Thoracic aorta (tissue), 2 donors: Measurements from ENCODE around the gene IGLL5. TPM values are rescaled to one million over a fixed set of nuclear protein-coding genes. Genes with fewer than 3 reads are reported as not detected.

Experiments
- ATAC-seq: fragments of 150-250 bp; one replicate; pipeline ENCODE4 v1.8.0; 2017; ENCODE audit warnings: low read depth; ENCODE audit not compliant: insufficient number of reproducible peaks, low FRiP score
- DNase-seq: peaks from one replicate; pipeline ENCODE4 v3.0.0-alpha.2; 2020; ENCODE audit warnings: low spot score
- H3K27ac ChIP-seq, 2 donors: fragments of 200-600 bp; sonication (generic); 1 replicate in 1 of 2; 2 replicates in 1 of 2; pipeline ENCODE4 v1.5.1; 2016; ENCODE audit warnings: mild to moderate bottlenecking in 2 of 2, moderate library complexity in 2 of 2
- H3K27me3 ChIP-seq: fragments of 200-600 bp; sonication (generic); replicated peaks from 2 replicates; pipeline ENCODE4 v1.6.0; 2016; ENCODE audit warnings: mild to moderate bottlenecking; ENCODE audit not compliant: insufficient read depth
- H3K36me3 ChIP-seq: fragments of 200-600 bp; sonication (generic); one replicate; pipeline ENCODE4 v1.5.1; 2016
- H3K4me1 ChIP-seq, 2 donors: fragments of 200-600 bp; sonication (generic); 1 replicate in 1 of 2; 2 replicates in 1 of 2; pipeline versions ENCODE4 v1.5.1 to v1.6.0; 2016; ENCODE audit warnings: low read depth in 2 of 2, mild to moderate bottlenecking in 1 of 2; ENCODE audit not compliant: control insufficient read depth in 1 of 2
- H3K4me3 ChIP-seq: fragments of 200-600 bp; sonication (generic); 2 replicates; pipeline ENCODE4 v1.5.1; 2016; ENCODE audit warnings: mild to moderate bottlenecking
- H3K9me3 ChIP-seq: fragments of 200-600 bp; sonication (generic); 2 replicates; pipeline ENCODE4 v1.5.1; 2016
- total RNA-seq, 2 donors: library from RNA; depleted of rRNA; stranded (reverse); fragments of >200 nt; gene quantifications; one replicate each; pipeline versions ENCODE4 v1.1.0 to v1.2.3, GENCODE V29; 2016
- TF ChIP-seq, protein P1 (sequence below): fragments of 200-600 bp; sonication (generic); IDR thresholded peaks from one replicate; pipeline ENCODE4 v1.5.1; 2019; ENCODE audit warnings: antibody characterized with exemption

The IGLL5 gene
- total RNA-seq, 2 donors from 2014 or later: 4.3 TPM; not detected in 1

- Histone ChIP-seq H3K27ac (no peak overlapping the region), H3K9me3 (no peaks in the 10 kb centered on the region), H3K4me1 (no peaks in the 10 kb centered on the region), H3K36me3 (no peaks in the 10 kb centered on the region), H3K27me3 (no peaks in the 10 kb centered on the region), H3K4me3 (no peak overlapping the region)
- ATAC-seq (no peak), DNase-seq (no peak)
- TF ChIP-seq, protein P1, sequence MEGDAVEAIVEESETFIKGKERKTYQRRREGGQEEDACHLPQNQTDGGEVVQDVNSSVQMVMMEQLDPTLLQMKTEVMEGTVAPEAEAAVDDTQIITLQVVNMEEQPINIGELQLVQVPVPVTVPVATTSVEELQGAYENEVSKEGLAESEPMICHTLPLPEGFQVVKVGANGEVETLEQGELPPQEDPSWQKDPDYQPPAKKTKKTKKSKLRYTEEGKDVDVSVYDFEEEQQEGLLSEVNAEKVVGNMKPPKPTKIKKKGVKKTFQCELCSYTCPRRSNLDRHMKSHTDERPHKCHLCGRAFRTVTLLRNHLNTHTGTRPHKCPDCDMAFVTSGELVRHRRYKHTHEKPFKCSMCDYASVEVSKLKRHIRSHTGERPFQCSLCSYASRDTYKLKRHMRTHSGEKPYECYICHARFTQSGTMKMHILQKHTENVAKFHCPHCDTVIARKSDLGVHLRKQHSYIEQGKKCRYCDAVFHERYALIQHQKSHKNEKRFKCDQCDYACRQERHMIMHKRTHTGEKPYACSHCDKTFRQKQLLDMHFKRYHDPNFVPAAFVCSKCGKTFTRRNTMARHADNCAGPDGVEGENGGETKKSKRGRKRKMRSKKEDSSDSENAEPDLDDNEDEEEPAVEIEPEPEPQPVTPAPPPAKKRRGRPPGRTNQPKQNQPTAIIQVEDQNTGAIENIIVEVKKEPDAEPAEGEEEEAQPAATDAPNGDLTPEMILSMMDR: no peak
Observed at GRCh38 chr22:22935546-22936157, 48.0 kb downstream of the IGLL5 start.

- Histone ChIP-seq H3K27me3 (no peaks in the 10 kb centered on the region), H3K9me3 (no peaks in the 10 kb centered on the region), H3K4me1 (no peaks in the 10 kb centered on the region), H3K4me3 (no peak overlapping the region), H3K27ac (no peak overlapping the region), H3K36me3 (no peaks in the 10 kb centered on the region)
- TF ChIP-seq, protein P1: no peak
- DNase-seq (no peak), ATAC-seq (no peak)
Observed at GRCh38 chr22:22936180-22936914, 48.7 kb downstream of the IGLL5 start.

GRCh38 chr22:22936915-22937656 is 49.5 kb downstream of the IGLL5 start:
- H3K4me3 ChIP-seq: no peak overlapping the region
- no peak overlapping the region for H3K27ac ChIP-seq
- H3K36me3 ChIP-seq: no peaks in the 10 kb centered on the region
- H3K4me1 ChIP-seq: no peaks in the 10 kb centered on the region
- TF ChIP-seq, protein P1: no peak
- no peaks in the 10 kb centered on the region for H3K9me3 ChIP-seq
- H3K27me3 ChIP-seq: no peaks in the 10 kb centered on the region
- ATAC-seq: no peak
- DNase-seq: no peak

DNA sequence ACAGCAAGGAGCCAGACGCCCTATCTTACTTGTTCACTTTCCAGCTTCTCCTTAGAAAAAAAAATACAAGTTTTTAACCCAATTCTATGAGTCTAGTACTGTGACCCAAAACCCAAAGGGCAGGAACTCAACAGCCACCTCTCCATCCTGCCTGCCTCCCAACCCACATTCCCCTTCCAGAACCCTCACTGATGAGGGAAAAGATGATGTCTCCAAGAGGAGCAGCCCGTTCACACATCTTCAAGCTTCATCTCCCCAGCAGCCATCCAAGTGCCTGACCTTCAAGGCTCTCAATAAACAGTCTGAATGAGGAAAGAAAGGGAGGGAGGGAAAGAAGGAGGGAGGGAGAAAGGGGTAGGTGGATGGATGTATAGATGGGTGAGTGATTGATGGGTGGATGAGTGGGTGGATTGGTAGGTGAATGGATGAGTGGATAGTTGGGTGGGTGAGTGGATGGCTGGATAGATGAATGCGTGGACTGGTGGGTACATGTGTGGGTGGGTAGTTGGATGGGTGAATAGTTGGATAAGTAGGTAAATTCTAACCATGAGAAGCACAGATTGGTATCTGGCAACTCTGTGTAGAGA is 50.4 kb downstream of the IGLL5 start:
- no peaks in the 10 kb centered on the region for H3K27me3 ChIP-seq
- DNase-seq (no peak), ATAC-seq (no peak)
- no peak overlapping the region for H3K4me3 ChIP-seq
- TF ChIP-seq, protein P1: no peak
- no peaks in the 10 kb centered on the region for H3K36me3 ChIP-seq
- no peak overlapping the region for H3K27ac ChIP-seq
- no peaks in the 10 kb centered on the region for H3K9me3 ChIP-seq
- H3K4me1 ChIP-seq: no peaks in the 10 kb centered on the region
